Measurements from ENCODE around the gene PRKCE.

The PRKCE gene

DNA sequence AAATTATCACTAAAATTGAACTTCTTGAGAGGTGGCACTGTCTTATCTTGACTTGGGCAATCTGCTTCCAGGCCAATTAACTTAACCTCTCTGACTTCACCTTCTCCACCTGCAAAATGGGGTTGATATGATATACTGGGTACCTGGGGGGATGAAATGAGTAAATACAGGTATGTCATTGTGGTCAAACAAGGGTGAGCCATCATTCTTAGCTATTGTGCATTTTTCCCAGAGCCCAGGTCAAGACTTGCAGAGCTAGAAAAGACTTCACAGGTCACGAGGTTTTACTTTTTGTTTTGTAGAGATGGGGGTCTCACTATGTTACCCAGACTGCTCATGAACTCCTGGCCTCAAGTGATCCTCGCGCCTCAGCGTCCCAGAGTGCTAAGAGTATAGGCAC is 145.0 kb downstream of the PRKCE start:
- H3K4me3 ChIP-seq (ENCODE audit: low read depth, low read length): no peak overlapping the region
- TF ChIP-seq, protein P1, sequence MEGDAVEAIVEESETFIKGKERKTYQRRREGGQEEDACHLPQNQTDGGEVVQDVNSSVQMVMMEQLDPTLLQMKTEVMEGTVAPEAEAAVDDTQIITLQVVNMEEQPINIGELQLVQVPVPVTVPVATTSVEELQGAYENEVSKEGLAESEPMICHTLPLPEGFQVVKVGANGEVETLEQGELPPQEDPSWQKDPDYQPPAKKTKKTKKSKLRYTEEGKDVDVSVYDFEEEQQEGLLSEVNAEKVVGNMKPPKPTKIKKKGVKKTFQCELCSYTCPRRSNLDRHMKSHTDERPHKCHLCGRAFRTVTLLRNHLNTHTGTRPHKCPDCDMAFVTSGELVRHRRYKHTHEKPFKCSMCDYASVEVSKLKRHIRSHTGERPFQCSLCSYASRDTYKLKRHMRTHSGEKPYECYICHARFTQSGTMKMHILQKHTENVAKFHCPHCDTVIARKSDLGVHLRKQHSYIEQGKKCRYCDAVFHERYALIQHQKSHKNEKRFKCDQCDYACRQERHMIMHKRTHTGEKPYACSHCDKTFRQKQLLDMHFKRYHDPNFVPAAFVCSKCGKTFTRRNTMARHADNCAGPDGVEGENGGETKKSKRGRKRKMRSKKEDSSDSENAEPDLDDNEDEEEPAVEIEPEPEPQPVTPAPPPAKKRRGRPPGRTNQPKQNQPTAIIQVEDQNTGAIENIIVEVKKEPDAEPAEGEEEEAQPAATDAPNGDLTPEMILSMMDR (IDR thresholded peaks at IDR 0.05; ENCODE audit: borderline replicate concordance, insufficient read depth, low read depth, low read length): no peak

DNA sequence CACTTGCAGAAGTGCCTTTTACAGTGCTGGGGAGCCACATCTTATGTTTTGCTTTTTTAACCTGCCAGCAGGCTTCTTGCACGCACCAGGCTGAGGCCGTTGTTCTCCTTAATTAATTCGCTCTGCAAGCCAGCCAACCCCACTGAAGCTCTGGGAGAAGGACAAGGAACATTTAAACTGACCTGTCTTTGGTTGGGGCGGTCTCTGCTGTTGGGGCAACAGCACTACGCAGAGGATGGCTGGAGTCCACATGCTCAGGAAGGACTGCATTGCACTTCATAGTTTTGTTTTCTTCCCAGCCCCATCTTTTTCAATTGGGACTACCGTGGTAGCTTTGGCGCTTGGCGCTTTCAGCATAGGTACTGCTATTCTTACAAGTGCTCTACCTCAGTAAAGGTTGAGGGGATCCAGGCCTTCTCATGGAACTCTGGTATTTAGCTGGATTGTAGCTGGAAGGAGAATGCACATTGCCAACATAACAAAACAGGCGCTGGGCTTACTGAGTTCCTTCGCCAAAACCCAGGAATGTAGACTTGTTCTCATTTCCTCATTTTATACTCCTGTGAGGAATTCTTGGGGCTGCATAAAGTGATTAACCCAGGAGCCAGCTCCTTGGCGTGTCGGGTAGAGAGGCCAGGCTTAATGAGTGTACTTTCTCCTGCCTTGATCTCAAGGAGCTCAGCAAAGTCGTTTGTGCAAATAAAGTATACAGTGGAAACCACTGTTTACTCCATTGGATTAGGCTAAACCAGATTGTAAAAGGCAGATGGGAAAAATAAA is 146.2 kb downstream of the PRKCE start:
- TF ChIP-seq, protein P1 (IDR thresholded peaks at IDR 0.05; ENCODE audit: borderline replicate concordance, insufficient read depth, low read depth, low read length): no peak
- H3K4me3 ChIP-seq (ENCODE audit: low read depth, low read length): no peak overlapping the region

DNA sequence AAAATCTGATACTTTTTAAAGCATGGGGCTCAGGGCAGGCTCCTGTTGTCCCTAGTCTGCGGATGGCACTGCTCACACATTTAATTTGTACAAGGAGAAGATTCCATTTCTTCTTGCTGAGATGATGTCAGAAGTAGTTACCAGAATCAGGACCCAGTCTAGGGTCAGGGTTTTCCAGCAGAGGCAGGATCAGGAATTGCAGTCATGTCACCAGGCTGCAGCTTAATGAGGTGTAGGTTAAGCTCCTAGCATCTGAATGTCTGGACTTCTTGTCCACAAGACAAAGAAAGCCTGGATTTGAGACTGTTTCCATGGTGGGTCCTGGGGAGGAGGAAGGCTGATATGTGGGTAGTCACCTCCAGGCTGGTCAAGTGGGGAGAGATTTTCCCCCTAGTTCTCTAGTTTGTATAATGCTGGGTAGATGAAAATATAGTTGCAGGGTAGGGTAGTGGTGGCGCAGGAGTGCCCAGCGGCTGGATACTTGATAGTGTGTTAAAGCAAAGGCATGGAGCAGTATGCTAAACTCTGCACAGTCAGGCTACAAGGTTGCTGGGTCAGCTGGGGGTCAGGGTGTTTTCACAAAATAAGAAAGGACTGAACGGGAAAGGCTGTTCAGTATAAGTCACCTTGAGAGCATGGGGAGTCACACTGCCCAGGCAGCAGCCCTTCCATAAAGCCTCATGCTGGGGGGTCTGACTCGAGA is 148.4 kb downstream of the PRKCE start:
- H3K4me3 ChIP-seq (ENCODE audit: low read depth, low read length): no peak overlapping the region
- TF ChIP-seq, protein P1 (IDR thresholded peaks at IDR 0.05; ENCODE audit: borderline replicate concordance, insufficient read depth, low read depth, low read length): no peak

DNA sequence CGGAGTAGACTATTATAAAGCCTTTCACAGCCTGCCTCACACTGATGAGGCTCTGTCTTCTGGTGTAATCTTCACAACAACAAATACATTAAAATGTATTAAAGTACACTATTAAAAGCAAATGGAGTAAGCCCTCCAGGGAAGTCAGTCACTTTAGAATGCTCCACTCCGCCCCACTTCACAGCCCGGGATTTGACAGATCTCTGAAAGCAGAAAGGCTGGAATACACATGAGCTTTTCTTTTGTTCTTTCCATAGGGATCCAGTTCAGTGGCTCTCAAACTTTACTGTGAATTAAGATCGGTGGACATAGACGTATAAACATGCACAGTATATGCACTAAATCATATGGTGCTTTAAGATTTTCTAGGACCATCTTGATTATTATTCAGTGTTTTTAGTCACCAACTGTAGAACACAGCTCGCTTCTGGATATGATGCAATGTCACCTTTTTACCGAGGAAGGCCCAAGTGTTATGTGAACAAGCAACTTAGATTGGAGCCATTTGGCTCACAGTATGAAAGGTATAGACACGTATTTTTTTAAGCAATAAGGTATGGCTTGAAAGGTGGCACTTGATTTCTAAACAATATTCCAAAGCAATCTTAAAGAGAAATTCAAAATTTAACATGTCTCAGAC is 151.1 kb downstream of the PRKCE start:
- H3K4me3 ChIP-seq (ENCODE audit: low read depth, low read length): no peak overlapping the region
- TF ChIP-seq, protein P1 (IDR thresholded peaks at IDR 0.05; ENCODE audit: borderline replicate concordance, insufficient read depth, low read depth, low read length): no peak

DNA sequence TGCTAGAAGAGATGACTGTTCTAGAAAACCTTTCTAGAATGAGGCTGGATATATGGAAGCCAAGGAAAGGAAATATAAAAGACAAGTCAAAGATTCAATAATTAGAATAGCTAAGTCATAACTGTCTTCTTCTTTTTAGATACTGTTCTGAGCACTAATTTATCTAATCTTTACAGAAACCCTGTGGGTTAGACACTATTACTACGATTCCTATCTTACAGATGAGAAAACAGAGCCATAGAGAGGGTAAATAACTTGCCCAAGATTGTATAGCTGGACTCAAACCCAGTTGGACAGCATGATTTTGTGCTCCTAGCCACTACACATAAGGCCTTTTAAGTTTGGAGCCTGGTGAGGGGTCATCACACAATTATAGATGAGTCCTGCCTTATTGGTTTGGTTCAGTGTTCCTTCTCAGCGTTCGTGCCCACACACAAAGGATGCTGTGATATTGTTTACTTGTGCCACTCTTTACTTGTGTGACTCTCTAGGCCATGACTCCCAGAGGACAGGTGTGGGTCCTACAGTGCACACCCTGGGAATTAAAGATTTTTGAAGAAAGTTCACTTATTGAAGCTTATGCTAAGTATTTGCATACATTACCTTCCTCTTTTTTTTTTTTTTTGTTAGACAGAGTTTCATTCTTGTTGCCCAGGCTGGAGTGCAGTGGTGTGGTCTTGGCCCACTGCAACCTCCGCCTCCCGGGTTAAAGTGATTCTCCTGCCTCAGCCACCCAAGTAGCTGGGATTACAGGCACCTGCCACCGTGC is 153.7 kb downstream of the PRKCE start:
- H3K4me3 ChIP-seq (ENCODE audit: low read depth, low read length): no peak overlapping the region
- TF ChIP-seq, protein P1 (IDR thresholded peaks at IDR 0.05; ENCODE audit: borderline replicate concordance, insufficient read depth, low read depth, low read length): no peak

DNA sequence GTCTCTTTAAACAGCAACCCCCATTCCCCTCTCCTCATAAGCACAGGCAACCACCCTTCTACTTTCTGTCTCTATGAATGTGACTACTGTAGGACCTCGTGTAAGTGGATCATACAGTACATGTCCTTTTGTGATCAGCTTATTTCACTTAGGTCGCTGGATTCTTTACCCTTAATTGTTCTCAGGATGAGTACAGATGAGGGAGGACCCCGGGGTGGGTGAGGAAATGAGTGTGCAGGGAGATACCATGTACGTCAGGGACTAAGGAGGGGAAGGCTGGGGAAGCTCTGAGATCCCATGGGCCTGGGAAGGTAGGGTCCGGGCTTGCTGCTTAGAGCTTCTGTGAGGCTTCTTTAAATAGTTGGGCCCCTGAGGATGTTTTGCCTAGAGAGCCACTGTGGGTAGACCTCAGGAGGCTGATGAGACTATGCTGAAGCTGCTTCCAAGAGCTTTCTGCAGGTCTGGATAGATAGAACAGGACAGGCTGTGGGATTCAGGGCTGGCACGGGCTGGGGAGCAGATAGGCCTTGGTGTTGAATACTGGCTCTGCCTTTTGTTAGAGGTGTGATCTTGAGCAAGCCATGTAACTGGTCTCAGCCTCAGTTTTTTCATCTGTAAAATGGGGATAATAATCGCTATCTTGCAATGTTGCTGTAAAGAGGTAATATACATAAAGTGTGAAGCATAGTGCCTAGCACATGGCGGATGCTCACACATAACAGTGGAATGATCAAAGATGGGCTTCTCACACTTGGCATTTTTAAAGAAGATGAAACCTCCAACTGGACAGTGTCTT is 155.3 kb downstream of the PRKCE start:
- TF ChIP-seq, protein P1 (IDR thresholded peaks at IDR 0.05; ENCODE audit: borderline replicate concordance, insufficient read depth, low read depth, low read length): no peak
- no peak overlapping the region for H3K4me3 ChIP-seq (ENCODE audit: low read depth, low read length)
